Subcutaneous abdominal adipose tissue (tissue), 5 donors: ENCODE results near the gene SBSN.

Experiments used
- H3K27ac ChIP-seq: one replicate; pipeline ENCODE4 v1.7.0; 2013; ENCODE audit warnings: low read depth, mild to moderate bottlenecking, inconsistent platforms, low read length, moderate library complexity
- H3K27me3 ChIP-seq, 5 donors: one replicate each; pipeline ENCODE4 v1.7.0; 2013; ENCODE audit warnings: low read length in 5 of 5, inconsistent platforms in 1 of 5; ENCODE audit not compliant: control insufficient read depth in 5 of 5, insufficient read depth in 4 of 5
- H3K36me3 ChIP-seq, 5 donors: one replicate each; pipeline ENCODE4 v1.7.0; 2013; ENCODE audit warnings: low read length in 5 of 5; ENCODE audit not compliant: control insufficient read depth in 5 of 5, insufficient read depth in 5 of 5
- H3K4me1 ChIP-seq, 5 donors: one replicate each; pipeline ENCODE4 v1.7.0; 2013; ENCODE audit warnings: low read length in 5 of 5, mild to moderate bottlenecking in 3 of 5, moderate library complexity in 1 of 5; ENCODE audit not compliant: control insufficient read depth in 5 of 5, insufficient read depth in 5 of 5
- H3K4me3 ChIP-seq, 5 donors: one replicate each; pipeline ENCODE4 v1.7.0; 2013; ENCODE audit warnings: low read length in 5 of 5, low read depth in 1 of 5
- H3K9ac ChIP-seq, 5 donors: one replicate each; pipeline ENCODE4 v1.7.0; 2013; ENCODE audit warnings: low read length in 5 of 5, mild to moderate bottlenecking in 4 of 5, moderate library complexity in 3 of 5
- H3K9me3 ChIP-seq, 5 donors: one replicate each; pipeline ENCODE4 v1.7.0; 2013; ENCODE audit warnings: low read length in 5 of 5; ENCODE audit not compliant: control insufficient read depth in 5 of 5
- donor health status: healthy.
- donor health status: healthy.
- donor health status: healthy.
- donor health status: healthy.
- donor health status: healthy.

Gene SBSN

DNA sequence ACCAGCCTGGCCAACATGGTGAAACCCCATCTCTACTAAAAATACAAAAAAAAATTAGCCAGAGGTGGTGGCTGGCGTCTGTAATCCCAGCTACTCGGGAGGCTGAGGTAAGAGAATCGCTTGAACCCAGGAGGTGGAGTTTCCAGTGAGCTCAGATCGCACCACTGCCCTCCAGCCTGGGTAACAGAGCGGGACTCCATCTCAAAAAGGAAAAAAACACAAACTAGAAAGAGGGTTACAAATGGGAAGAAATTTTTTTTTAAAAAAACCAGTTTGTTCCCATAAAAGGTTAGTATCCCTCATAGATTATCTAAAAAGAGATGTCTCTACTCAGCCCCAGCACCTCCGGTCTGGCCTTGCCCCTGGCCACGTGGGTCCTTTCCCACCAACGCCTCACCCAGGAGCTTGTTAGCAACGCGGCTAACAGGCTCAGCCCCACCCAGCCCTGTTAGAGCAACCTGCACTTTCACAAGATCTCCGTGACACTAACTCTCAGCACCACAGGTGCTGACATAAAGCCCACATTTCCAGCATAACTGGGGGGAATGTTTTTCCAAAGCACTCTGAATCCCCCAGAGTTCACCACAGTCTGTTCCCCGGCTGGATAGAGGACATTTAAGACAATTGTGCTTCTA lies 19.0 kb downstream of the SBSN start:
- Histone ChIP-seq H3K4me1 (peaks cover 0 to 17% (median 13%) of the 10 kb centered on the region in 5 donors), H3K9me3 (no peaks in the 10 kb centered on the region), H3K36me3 (no peaks in the 10 kb centered on the region), H3K27me3 (peaks cover 49 to 66% (median 49%) of the 10 kb centered on the region in 5 donors), H3K9ac (no peak overlapping the region), H3K27ac (no peak overlapping the region), H3K4me3 (peak overlapping the region in 1 of 5 donors; percentile 50)

DNA sequence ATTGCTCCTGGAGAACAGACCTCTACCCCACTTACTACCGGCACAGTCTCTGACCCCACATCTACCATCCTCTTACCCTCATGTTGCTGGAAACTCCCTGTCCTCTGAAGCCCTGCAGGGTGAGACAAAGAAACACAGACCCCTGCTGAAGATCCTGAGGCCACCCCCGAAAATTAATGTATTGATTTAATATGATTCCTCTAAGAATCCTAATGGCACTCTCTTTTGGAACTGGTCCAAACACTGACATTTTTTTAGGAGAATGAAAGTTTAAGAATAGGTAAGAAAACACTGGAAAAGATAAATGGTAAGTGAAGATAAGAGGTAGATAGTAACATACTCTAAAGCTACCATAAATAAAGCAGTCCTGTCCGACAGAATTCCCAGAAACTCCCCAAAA lies 20.0 kb downstream of the SBSN start:
- H3K9me3 ChIP-seq, result no peaks in the 10 kb centered on the region
- H3K4me3 ChIP-seq, result no peak overlapping the region
- H3K4me1 ChIP-seq, result peaks cover 0 to 14% (median 11%) of the 10 kb centered on the region in 5 donors
- peaks cover 39 to 58% (median 43%) of the 10 kb centered on the region in 5 donors for H3K27me3 ChIP-seq
- H3K36me3 ChIP-seq, result no peaks in the 10 kb centered on the region
- no peak overlapping the region for H3K27ac ChIP-seq
- no peak overlapping the region for H3K9ac ChIP-seq

DNA sequence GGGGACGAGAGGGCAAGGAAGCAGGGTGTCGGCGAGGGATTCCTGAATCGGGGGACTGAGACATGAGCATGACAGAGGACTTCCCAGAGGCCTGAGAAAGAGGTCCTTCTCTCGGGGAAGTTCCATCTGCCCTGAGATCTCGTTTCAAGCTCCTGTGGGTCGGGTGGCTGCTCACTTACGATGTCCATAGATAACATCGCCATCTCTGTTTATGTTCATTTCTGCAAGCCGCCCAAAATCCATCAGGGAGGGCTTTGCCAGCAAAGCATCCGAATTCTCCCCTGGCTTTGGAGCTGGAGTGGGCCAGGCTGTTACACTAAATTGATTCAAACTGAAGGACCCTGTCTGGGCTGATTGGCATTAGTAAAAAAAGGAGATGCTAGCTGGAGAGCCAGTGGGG lies 20.6 kb downstream of the SBSN start:
- Histone ChIP-seq H3K4me1 (peaks cover 0 to 14% (median 11%) of the 10 kb centered on the region in 5 donors), H3K9me3 (no peaks in the 10 kb centered on the region), H3K27me3 (peaks cover 36 to 53% (median 37%) of the 10 kb centered on the region in 5 donors), H3K36me3 (no peaks in the 10 kb centered on the region), H3K27ac (no peak overlapping the region), H3K4me3 (no peak overlapping the region), H3K9ac (no peak overlapping the region)

DNA sequence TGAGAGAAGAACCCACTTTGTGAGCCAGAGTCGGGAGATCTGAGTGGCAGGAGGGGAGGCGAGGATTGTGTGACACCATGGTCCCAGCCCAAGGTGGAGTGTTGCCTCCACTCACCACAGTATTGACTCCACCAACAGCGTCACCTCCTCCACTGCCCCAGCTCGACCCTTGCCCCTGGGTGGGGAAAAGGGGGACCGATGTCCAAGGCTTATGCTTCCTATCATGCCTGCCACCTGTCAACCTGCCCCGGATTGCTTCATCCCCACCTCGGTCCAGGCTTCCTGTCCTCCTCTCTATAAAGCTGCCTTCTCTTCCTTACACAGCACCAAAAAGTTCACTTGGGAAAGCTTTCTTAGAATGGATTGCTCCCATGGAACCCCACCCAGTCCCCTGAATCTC lies 22.1 kb downstream of the SBSN start:
- H3K4me3 ChIP-seq, result no peak overlapping the region
- peaks cover 30 to 42% (median 36%) of the 10 kb centered on the region in 5 donors for H3K27me3 ChIP-seq
- peaks cover 0 to 14% (median 11%) of the 10 kb centered on the region in 5 donors for H3K4me1 ChIP-seq

DNA sequence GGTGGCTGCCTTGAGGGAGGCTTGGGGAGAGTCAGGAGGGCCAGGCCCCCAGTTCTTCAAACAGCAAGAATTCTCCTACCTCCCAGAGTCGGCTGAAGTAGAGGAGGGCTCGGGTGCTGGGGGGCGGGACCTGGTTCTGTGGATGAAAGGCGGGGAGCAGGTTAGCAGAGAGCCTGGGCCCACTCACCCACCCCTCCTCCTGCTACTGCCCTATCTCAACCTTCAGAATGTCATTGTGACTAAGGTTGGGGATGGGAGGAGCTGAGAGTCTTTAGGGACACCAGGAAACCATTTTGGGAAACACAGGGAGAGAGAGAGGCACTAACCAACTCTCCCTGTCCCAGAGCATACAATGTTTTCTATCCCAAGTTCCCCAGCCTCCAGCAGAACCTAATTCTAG lies 25.4 kb downstream of the SBSN start:
- no peaks in the 10 kb centered on the region for H3K4me1 ChIP-seq
- no peak overlapping the region for H3K4me3 ChIP-seq
- H3K9ac ChIP-seq, result no peak overlapping the region
- H3K27me3 ChIP-seq, result peaks cover 10 to 30% (median 12%) of the 10 kb centered on the region in 5 donors
- H3K36me3 ChIP-seq, result no peaks in the 10 kb centered on the region
- H3K27ac ChIP-seq, result no peak overlapping the region
- no peaks in the 10 kb centered on the region for H3K9me3 ChIP-seq

More for the DNA sequence above, 22.1 kb downstream of the SBSN start:
- Histone ChIP-seq H3K9ac (no peak overlapping the region), H3K36me3 (no peaks in the 10 kb centered on the region), H3K9me3 (no peaks in the 10 kb centered on the region), H3K27ac (no peak overlapping the region)

DNA sequence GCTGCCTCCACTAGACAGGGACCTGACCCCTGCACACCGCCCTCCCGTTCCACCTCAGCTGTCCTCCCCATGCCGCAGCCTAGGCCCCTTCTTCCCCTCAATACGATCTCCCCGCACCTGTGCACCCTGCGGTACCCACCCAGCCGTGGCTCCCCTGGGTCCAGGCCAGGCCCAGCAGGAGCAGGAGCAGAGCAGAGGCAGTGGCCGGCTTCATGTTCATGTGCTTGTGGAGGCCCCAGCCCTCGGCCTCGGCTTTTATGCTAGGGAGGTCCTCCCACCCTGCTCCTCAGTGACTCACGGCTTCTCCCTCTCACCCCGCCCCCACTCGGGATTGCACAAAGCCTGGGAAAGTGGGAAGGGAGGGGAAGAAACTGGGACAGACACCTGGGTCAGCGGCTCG lies 26.4 kb downstream of the SBSN start:
- Histone ChIP-seq H3K9me3 (no peaks in the 10 kb centered on the region), H3K4me3 (no peak overlapping the region), H3K27me3 (peaks cover 6 to 20% (median 8%) of the 10 kb centered on the region in 5 donors), H3K9ac (no peak overlapping the region), H3K27ac (no peak overlapping the region), H3K36me3 (no peaks in the 10 kb centered on the region), H3K4me1 (no peaks in the 10 kb centered on the region)

DNA sequence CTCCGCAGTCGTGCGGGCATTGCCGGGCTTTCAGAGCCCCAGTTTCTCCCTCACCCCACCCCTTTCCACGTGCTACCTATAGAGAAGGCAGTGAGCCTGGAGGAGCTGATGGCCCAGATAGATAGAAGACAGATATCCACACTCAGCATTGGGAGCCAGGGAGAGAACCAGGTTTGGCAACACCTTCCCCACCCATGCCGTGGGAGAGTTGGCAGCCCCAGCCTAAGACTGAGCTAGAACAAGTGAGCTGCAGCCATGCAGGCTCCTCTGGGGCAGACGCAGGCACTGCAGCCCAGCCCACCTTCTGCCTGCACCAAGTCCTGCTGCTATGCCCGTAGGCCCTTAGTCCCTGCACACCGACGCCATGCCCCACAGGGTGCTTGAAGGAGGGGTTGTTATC lies 27.5 kb downstream of the SBSN start:
- Histone ChIP-seq H3K4me3 (no peak overlapping the region), H3K36me3 (no peaks in the 10 kb centered on the region), H3K4me1 (peaks cover 0 to 1% (median 0%) of the 10 kb centered on the region in 5 donors), H3K9ac (no peak overlapping the region), H3K27ac (no peak overlapping the region), H3K27me3 (peaks cover 0 to 18% (median 8%) of the 10 kb centered on the region in 5 donors), H3K9me3 (no peaks in the 10 kb centered on the region)

DNA sequence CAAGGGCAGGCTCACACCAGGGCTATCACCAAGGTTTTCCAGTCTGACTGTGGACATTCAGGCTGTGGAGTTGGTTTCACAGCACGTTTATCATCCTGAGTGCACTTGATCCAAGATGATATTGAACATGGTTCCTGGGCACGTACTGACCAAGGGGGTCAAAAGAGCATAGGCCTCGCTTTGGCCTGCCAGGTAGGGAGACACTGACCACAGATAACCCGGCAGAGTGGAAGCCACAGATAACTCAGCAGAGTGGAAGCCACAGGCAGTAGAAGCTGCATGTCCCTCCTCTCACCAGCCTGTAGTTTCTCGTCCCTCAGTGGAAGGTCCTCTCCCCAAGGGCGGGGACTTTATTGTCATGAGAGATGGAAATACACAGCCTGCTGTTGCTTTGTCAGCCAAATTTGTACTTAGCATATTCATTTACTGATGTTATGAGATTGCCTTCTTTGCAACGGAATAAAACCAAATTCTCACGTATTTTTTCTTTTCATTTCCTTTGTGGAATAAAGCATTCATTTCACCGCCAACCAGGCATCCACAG lies 29.1 kb downstream of the SBSN start:
- peaks cover 0 to 9% (median 7%) of the 10 kb centered on the region in 5 donors for H3K27me3 ChIP-seq
- no peak overlapping the region for H3K4me3 ChIP-seq
- peaks cover 0 to 8% (median 6%) of the 10 kb centered on the region in 5 donors for H3K4me1 ChIP-seq
- H3K36me3 ChIP-seq, result no peaks in the 10 kb centered on the region
- no peaks in the 10 kb centered on the region for H3K9me3 ChIP-seq
- H3K9ac ChIP-seq, result no peak overlapping the region
- no peak overlapping the region for H3K27ac ChIP-seq

DNA sequence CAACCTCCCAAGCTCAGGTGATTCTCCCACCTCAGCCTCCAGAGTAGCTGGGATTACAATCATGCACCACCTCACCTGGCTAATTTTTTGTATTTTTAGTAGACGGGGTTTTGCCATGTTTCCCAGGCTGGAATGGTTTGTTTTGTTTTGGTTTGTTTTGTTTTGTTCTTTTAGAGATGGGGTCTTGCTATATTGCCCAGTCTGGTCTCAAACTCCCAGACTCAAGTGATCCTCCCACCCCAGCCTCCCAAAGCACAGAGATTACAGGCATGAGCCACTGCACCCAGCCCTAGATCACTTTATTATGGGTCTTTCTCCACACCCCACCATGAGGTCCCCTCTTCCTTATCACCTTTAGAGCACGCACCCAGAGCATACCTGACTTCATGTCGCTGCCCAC lies 29.9 kb downstream of the SBSN start:
- H3K9ac ChIP-seq, result no peak overlapping the region
- no peaks in the 10 kb centered on the region for H3K9me3 ChIP-seq
- H3K36me3 ChIP-seq, result no peaks in the 10 kb centered on the region
- peaks cover 0 to 8% (median 6%) of the 10 kb centered on the region in 5 donors for H3K27me3 ChIP-seq
- peaks cover 0 to 8% (median 6%) of the 10 kb centered on the region in 5 donors for H3K4me1 ChIP-seq
- no peak overlapping the region for H3K4me3 ChIP-seq
- H3K27ac ChIP-seq, result no peak overlapping the region

DNA sequence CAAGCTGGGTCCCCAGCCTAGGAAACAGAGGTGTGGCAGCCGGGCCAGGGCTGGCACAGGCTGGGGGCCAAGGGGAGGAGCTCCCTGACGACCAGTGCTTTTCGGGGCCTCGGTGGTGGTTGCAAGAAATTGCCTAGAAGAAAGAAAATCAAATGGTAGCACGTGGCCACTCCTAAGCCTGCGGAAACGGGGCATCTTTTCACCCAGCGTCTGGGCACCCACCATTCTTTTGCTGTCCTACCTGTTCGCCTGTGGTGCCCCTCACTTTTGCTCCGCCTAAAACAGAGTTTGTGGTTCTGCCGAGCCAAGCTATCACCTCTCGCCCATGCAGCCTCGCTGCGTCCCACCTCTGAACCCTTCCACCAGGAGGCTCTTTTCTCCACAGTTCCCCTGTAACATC lies 30.7 kb downstream of the SBSN start:
- Histone ChIP-seq H3K36me3 (no peaks in the 10 kb centered on the region), H3K4me1 (peaks cover 0 to 8% (median 6%) of the 10 kb centered on the region in 5 donors)

More for the DNA sequence above, 30.7 kb downstream of the SBSN start:
- H3K9me3 ChIP-seq, result no peaks in the 10 kb centered on the region
- no peak overlapping the region for H3K9ac ChIP-seq
- no peak overlapping the region for H3K4me3 ChIP-seq
- no peak overlapping the region for H3K27ac ChIP-seq
- H3K27me3 ChIP-seq, result peaks cover 0 to 9% (median 7%) of the 10 kb centered on the region in 5 donors
